Measurements from ENCODE around the gene PITHD1.
A peak's percentile ranks its signal among the peaks of the same experiment; 100 is the strongest.
"Not testable (repeated sequence)": the region's sequence is repeated elsewhere in the genome, so short reads cannot be mapped to it uniquely, and the experiment has no call there.

Gene PITHD1

GRCh38 chr1:23791516-23792047, 13.4 kb downstream of the PITHD1 start:
- Mint-ChIP-seq H3K27ac (peak overlapping the region; percentile 77 to 91 (median 78)), H3K9me3 (no peaks in the 10 kb centered on the region)
- TF ChIP-seq, protein P1, sequence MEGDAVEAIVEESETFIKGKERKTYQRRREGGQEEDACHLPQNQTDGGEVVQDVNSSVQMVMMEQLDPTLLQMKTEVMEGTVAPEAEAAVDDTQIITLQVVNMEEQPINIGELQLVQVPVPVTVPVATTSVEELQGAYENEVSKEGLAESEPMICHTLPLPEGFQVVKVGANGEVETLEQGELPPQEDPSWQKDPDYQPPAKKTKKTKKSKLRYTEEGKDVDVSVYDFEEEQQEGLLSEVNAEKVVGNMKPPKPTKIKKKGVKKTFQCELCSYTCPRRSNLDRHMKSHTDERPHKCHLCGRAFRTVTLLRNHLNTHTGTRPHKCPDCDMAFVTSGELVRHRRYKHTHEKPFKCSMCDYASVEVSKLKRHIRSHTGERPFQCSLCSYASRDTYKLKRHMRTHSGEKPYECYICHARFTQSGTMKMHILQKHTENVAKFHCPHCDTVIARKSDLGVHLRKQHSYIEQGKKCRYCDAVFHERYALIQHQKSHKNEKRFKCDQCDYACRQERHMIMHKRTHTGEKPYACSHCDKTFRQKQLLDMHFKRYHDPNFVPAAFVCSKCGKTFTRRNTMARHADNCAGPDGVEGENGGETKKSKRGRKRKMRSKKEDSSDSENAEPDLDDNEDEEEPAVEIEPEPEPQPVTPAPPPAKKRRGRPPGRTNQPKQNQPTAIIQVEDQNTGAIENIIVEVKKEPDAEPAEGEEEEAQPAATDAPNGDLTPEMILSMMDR (IDR thresholded peaks at IDR 0.05; ENCODE audit: unreplicated experiment in 3 of 3) = no peak

GRCh38 chr1:23792151-23792945, 14.1 kb downstream of the PITHD1 start:
- peaks cover 23% of the 10 kb centered on the region for H3K4me1 Mint-ChIP-seq
- TF ChIP-seq, protein P1 (IDR thresholded peaks at IDR 0.05; ENCODE audit: unreplicated experiment in 3 of 3) = no peak
- peak overlapping the region; percentile 77 to 91 (median 78) for H3K27ac Mint-ChIP-seq
- H3K9me3 Mint-ChIP-seq = no peaks in the 10 kb centered on the region
- H3K4me3 Mint-ChIP-seq = peak overlapping the region; percentile 97 to 99 (median 99)
- H3K36me3 Mint-ChIP-seq (ENCODE audit: low read depth) = peaks cover 14% of the 10 kb centered on the region
- H3K27me3 Mint-ChIP-seq (ENCODE audit: low read depth) = no peaks in the 10 kb centered on the region

More at GRCh38 chr1:23791516-23792047, 13.4 kb downstream of the PITHD1 start:
- Mint-ChIP-seq H3K4me3 (peak overlapping the region; percentile 97 to 99 (median 99)), H3K36me3 (ENCODE audit: low read depth) (peaks cover 22% of the 10 kb centered on the region), H3K27me3 (ENCODE audit: low read depth) (no peaks in the 10 kb centered on the region), H3K4me1 (peaks cover 23% of the 10 kb centered on the region)

- H3K4me1 Mint-ChIP-seq = peaks cover 23% of the 10 kb centered on the region
These were observed 15.0 kb downstream of the PITHD1 start for GRCh38 chr1:23793018-23793781.

GRCh38 chr1:23793861-23794731, 15.9 kb downstream of the PITHD1 start:
- TF ChIP-seq, protein P1 (IDR thresholded peaks at IDR 0.05; ENCODE audit: unreplicated experiment in 3 of 3) = no peak
- Mint-ChIP-seq H3K27me3 (ENCODE audit: low read depth) (no peaks in the 10 kb centered on the region), H3K4me3 (peak overlapping the region; percentile 21 to 66 (median 41))

More at GRCh38 chr1:23793018-23793781, 15.0 kb downstream of the PITHD1 start:
- Mint-ChIP-seq H3K9me3 (no peaks in the 10 kb centered on the region), H3K27me3 (ENCODE audit: low read depth) (no peaks in the 10 kb centered on the region), H3K36me3 (ENCODE audit: low read depth) (peaks cover 9% of the 10 kb centered on the region), H3K4me3 (peak overlapping the region; percentile 66 to 99 (median 97)), H3K27ac (no peak overlapping the region)
- TF ChIP-seq, protein P1 (IDR thresholded peaks at IDR 0.05; ENCODE audit: unreplicated experiment in 3 of 3) = no peak

DNA sequence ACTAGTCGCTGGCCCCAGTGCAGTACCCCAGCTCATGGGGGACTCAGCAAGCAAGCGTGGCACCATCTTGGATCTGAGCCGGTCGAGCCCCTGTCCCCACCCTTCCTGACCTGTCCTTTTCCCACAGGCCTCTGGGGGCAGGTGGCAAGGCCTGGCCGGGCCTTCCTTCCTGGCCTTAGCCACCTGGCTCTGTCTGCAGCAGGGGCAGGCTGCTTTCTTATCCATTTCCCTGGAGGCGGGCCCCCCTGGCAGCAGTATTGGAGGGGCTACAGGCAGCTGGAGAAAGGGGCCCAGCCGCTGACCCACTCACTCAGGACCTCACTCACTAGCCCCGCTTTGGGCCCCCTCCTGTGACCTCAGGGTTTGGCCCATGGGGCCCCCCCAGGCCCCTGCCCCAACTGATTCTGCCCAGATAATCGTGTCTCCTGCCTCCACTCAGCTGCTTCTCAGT, 16.5 kb downstream of the PITHD1 start:
- H3K36me3 Mint-ChIP-seq (ENCODE audit: low read depth); H3K9me3 Mint-ChIP-seq; H3K27ac Mint-ChIP-seq; H3K27me3 Mint-ChIP-seq (ENCODE audit: low read depth): not testable (repeated sequence)
- peaks cover 23% of the 10 kb centered on the region for H3K4me1 Mint-ChIP-seq
- H3K4me3 Mint-ChIP-seq = peak overlapping the region; percentile 21 to 41 (median 34)

More at GRCh38 chr1:23793861-23794731, 15.9 kb downstream of the PITHD1 start:
- Mint-ChIP-seq H3K9me3 (no peaks in the 10 kb centered on the region), H3K27ac (no peak overlapping the region), H3K4me1 (peaks cover 23% of the 10 kb centered on the region), H3K36me3 (ENCODE audit: low read depth) (peaks cover 8% of the 10 kb centered on the region)
